SH-SY5Y (cell line): Measurements from ENCODE around the gene GAL3ST1.
A peak's percentile ranks its signal among the peaks of the same experiment; 100 is the strongest.

Source experiments
- GATA2 ChIP-seq: IDR thresholded peaks from 2 replicates; pipeline ENCODE4 v1.6.1; 2011; ENCODE audit warnings: mild to moderate bottlenecking, low read depth, low read length
- GATA3 ChIP-seq: IDR thresholded peaks from 2 replicates; pipeline ENCODE4 v1.6.1; 2011; ENCODE audit warnings: low read depth, mild to moderate bottlenecking, low read length, moderate library complexity

- no peak for TF ChIP-seq GATA3
- peak; percentile 71 for TF ChIP-seq GATA2
Measured at GRCh38 chr22:30564045-30564760, 10.3 kb downstream of the GAL3ST1 start.
